ENCODE measurements around the gene MTMR2.

DNA sequence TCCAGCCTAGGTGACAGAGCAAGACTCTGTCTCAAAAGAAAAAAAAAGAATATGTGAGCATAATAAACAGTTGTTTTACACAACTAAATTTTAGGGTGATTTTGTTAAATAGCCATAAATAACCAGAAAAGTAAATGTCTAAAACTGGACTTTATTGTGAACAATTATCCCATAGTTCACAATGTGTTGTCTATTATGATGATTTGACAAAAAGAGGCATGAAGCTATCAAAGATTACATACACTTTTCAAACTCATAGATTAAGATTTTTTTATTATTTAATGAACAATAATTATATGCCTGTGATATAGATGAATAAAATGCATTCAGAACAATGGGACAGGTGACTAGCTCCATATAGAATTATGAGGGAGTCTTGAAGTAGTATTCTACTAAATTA, 27.0 kb upstream of the MTMR2 start:
- TF ChIP-seq, protein P1, sequence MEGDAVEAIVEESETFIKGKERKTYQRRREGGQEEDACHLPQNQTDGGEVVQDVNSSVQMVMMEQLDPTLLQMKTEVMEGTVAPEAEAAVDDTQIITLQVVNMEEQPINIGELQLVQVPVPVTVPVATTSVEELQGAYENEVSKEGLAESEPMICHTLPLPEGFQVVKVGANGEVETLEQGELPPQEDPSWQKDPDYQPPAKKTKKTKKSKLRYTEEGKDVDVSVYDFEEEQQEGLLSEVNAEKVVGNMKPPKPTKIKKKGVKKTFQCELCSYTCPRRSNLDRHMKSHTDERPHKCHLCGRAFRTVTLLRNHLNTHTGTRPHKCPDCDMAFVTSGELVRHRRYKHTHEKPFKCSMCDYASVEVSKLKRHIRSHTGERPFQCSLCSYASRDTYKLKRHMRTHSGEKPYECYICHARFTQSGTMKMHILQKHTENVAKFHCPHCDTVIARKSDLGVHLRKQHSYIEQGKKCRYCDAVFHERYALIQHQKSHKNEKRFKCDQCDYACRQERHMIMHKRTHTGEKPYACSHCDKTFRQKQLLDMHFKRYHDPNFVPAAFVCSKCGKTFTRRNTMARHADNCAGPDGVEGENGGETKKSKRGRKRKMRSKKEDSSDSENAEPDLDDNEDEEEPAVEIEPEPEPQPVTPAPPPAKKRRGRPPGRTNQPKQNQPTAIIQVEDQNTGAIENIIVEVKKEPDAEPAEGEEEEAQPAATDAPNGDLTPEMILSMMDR (IDR thresholded peaks at IDR 0.05; ENCODE audit: poor library complexity, severe bottlenecking), result no peak
- TF ChIP-seq EP300 (conservative IDR thresholded peaks at IDR 0.05; ENCODE audit: poor library complexity, severe bottlenecking) (no peak), EZH2 (IDR thresholded peaks at IDR 0.05; ENCODE audit: borderline replicate concordance, insufficient read depth, low read length, poor library complexity, severe bottlenecking) (no peak), POLR2AphosphoS5 (IDR thresholded peaks at IDR 0.05) (no peak), TAF1 (IDR thresholded peaks at IDR 0.05; ENCODE audit: low read depth) (no peak)
